H1 (cell line): ENCODE results near the gene ADNP2. TPM values are rescaled to one million over a fixed set of nuclear protein-coding genes. Genes with fewer than 3 reads are reported as not detected.

ENCODE experiments used
- ASH2L ChIP-seq: fragments of 200-600, 300-600 bp; sonication (generic); IDR thresholded peaks from one replicate; pipeline ENCODE4 v1.7.1; 2017; ENCODE audit warnings: low read length
- CREB1 ChIP-seq: IDR thresholded peaks from 2 replicates; pipeline ENCODE4 v1.6.1; 2012; ENCODE audit warnings: inconsistent platforms
- GABPA ChIP-seq: IDR thresholded peaks from 2 replicates; pipeline ENCODE4 v1.6.1; 2011; ENCODE audit warnings: mild to moderate bottlenecking, low read length, moderate library complexity, borderline replicate concordance; ENCODE audit not compliant: insufficient read depth
- KDM5A ChIP-seq: fragments of 200-600 bp; IDR thresholded peaks from 2 replicates; pipeline ENCODE4 v1.7.1; 2012; ENCODE audit warnings: mild to moderate bottlenecking, low read length, inconsistent platforms, mixed read lengths
- SIX5 ChIP-seq: IDR thresholded peaks from 2 replicates; pipeline ENCODE4 v1.6.1; 2011; ENCODE audit warnings: mild to moderate bottlenecking, low read depth, low read length
- TCF12 ChIP-seq: IDR thresholded peaks from 2 replicates; pipeline ENCODE4 v1.6.1; 2011; ENCODE audit warnings: low read depth, mild to moderate bottlenecking, low read length
- polyA plus RNA-seq, 7 experiments: library from polyadenylated mRNA; depleted of rRNA in 3 of 7; stranded (reverse) in 5 of 7; unstranded in 2 of 7; fragments of >200 nt in 5 of 7; fragments of 200-250 nt in 2 of 7; gene quantifications; 1 replicate in 5 of 7; 2 replicates in 1 of 7; 4 replicates in 1 of 7; pipeline versions ENCODE4 v1.2.1 to v1.2.3, GENCODE V29; 2011 to 2013; ENCODE audit warnings: missing spikeins in 2 of 7, mixed read lengths in 2 of 7
- total RNA-seq: library from RNA; stranded (reverse); fragmentation: NEBNext Ultra II Directional; extraction: Animal tissue kit (Norgen Biotek cat#: 25700); gene quantifications from 2 replicates; pipeline ENCODE4 v1.2.1, GENCODE V29; 2021
- TF ChIP-seq, protein P1 (sequence below): IDR thresholded peaks from 2 replicates; pipeline ENCODE4 v1.6.1; 2012; ENCODE audit warnings: inconsistent platforms

Gene ADNP2
- total and polyA plus RNA-seq, 2 of the 8 experiments (the other 6 are each of a cell fraction or from before 2014, with no cell fraction given) = 25.1 to 61.6 TPM

GRCh38 chr18:80148326-80149199, 39.5 kb downstream of the ADNP2 start (continued):
- TF ChIP-seq, protein P1, sequence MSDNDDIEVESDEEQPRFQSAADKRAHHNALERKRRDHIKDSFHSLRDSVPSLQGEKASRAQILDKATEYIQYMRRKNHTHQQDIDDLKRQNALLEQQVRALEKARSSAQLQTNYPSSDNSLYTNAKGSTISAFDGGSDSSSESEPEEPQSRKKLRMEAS = no peak
- TF ChIP-seq TCF12 (no peak), KDM5A (no peak), CREB1 (no peak), ASH2L (no peak), GABPA (no peak), SIX5 (no peak)
